A549 treated with AZD9567 at 1 μM for 4 hours (cell line): ENCODE measurements around the gene OR6N2. TPM values are rescaled to one million over a fixed set of nuclear protein-coding genes. Genes with fewer than 3 reads are reported as not detected.

Experiments
- total RNA-seq: library from RNA; stranded (reverse); fragments of 200-300 nt; extraction: Qiagen RNA extraction; gene quantifications from 5 replicates; pipeline ENCODE4 v1.2.3, GENCODE V29; 2022; ENCODE audit not compliant: insufficient read depth

The OR6N2 gene
- total RNA-seq = not detected in 5 replicates

GRCh38 chr1:158781104-158781503, at the start of gene OR6N2:
Gene OR6N2 (minus strand): TSS chr1:158781204. CDS start chr1:158777635, 3,569 bp downstream.

GRCh38 chr1:158771950-158772866, 8.8 kb downstream of the OR6N2 start, which contains the start of gene OR6N1:
Gene OR6N1 (minus strand): TSS chr1:158772195. CDS start chr1:158766682, 5,513 bp downstream.

GRCh38 chr1:158754420-158754819, 26.6 kb downstream of the OR6N2 start, which contains the start of gene OR6K6:
Gene OR6K6 (plus strand): TSS chr1:158754720. CDS start chr1:158754888, 168 bp downstream.

Other genes with a start within 250 kb of the OR6N2 start
- gene OR6Y1, start 226.8 kb downstream of the OR6N2 start, total RNA-seq = not detected in 5 replicates
- not detected in 5 replicates for gene OR6P1, start 210.6 kb downstream of the OR6N2 start, total RNA-seq
- not detected in 5 replicates for gene OR10X1, start 201.3 kb downstream of the OR6N2 start, total RNA-seq
- not detected in 5 replicates for gene OR10Z1, start 175.9 kb downstream of the OR6N2 start, total RNA-seq
- gene SPTA1, start 94.5 kb downstream of the OR6N2 start, total RNA-seq = not detected in 5 replicates
- gene OR6K2, start 80.6 kb downstream of the OR6N2 start, total RNA-seq = not detected in 5 replicates
- not detected in 5 replicates for gene OR6K3, start 60.5 kb downstream of the OR6N2 start, total RNA-seq
- not detected in 5 replicates for gene OR6K6, start 26.5 kb downstream of the OR6N2 start, total RNA-seq
- gene OR6N1, start 9.0 kb downstream of the OR6N2 start, total RNA-seq = not detected in 5 replicates
- gene MNDA, start 50.1 kb upstream of the OR6N2 start, total RNA-seq = not detected in 5 replicates
- gene PYHIN1, start 150.3 kb upstream of the OR6N2 start, total RNA-seq = not detected in 5 replicates
- gene IFI16, start 228.7 kb upstream of the OR6N2 start, total RNA-seq = 2.1 to 3.2 TPM (median 2.6 TPM) in 5 replicates